Epidermal melanocyte (primary cell): ENCODE data around the gene PCSK1N.

Experiments used
- DNase-seq: peaks from one replicate; pipeline ENCODE4 v3.0.0; 2011; ENCODE audit warnings: low spot score; ENCODE audit not compliant: insufficient read length

The PCSK1N gene

GRCh38 chrX:48789366-48790220, 45.8 kb downstream of the PCSK1N start:
- no peak for DNase-seq

GRCh38 chrX:48787505-48788443, 47.6 kb downstream of the PCSK1N start:
- DNase-seq: no peak

GRCh38 chrX:48786825-48787504, 48.4 kb downstream of the PCSK1N start:
- DNase-seq: no peak

- DNase-seq: no peak
Observed at GRCh38 chrX:48786341-48786800, 49.0 kb downstream of the PCSK1N start, which contains the start of gene GATA1. Gene GATA1, plus strand, starts transcription at chrX:48786590. Its CDS starts 4,520 bp downstream, at chrX:48791110.

GRCh38 chrX:48785540-48786214, 49.7 kb downstream of the PCSK1N start:
- DNase-seq: no peak

- no peak for DNase-seq
Observed at GRCh38 chrX:48785186-48785539, 50.2 kb downstream of the PCSK1N start.

- no peak for DNase-seq
Observed at GRCh38 chrX:48784726-48785125, 50.7 kb downstream of the PCSK1N start.

- no peak for DNase-seq
Observed at GRCh38 chrX:48782795-48783194, 52.6 kb downstream of the PCSK1N start.

GRCh38 chrX:48782216-48782615, 53.2 kb downstream of the PCSK1N start:
- no peak for DNase-seq

GRCh38 chrX:48781705-48782104, 53.7 kb downstream of the PCSK1N start:
- no peak for DNase-seq
